ENCODE data around the gene DRAM1.

The DRAM1 gene

GRCh38 chr12:101939856-101940265 is 62.5 kb downstream of the DRAM1 start:
- peak in 1 of 2 donors; percentile 2 for DNase-seq (ENCODE audit: low read depth in 1 of 2, low spot score in 1 of 2)

DNA sequence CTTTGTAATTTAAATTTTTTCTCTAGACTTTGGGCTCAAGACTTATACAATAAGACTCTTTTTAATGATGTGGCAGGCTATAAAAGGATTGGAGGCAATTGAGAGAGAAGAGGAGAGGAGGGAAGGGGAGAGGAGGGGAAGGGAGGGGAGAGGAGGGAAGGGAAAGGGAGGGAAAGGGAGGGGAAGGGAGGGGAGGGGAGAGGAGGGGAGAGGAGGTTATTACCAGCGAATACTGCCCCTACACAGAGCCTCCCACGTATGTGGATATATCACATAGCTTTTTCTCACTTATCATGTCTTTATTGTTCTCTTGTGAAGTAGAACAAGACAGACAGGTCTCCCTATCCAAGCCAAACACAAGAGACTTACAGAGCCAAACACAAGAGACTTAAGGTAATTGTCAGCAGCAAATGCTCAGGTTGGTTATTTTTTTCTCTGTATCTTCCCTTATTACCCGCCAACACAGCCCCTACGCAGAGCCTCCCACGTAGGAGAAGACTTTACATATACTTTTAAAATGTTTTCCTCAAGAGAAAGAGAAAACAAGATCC is 63.1 kb downstream of the DRAM1 start:
- DNase-seq (ENCODE audit: low read depth in 1 of 2, low spot score in 1 of 2) = no peak

DNA sequence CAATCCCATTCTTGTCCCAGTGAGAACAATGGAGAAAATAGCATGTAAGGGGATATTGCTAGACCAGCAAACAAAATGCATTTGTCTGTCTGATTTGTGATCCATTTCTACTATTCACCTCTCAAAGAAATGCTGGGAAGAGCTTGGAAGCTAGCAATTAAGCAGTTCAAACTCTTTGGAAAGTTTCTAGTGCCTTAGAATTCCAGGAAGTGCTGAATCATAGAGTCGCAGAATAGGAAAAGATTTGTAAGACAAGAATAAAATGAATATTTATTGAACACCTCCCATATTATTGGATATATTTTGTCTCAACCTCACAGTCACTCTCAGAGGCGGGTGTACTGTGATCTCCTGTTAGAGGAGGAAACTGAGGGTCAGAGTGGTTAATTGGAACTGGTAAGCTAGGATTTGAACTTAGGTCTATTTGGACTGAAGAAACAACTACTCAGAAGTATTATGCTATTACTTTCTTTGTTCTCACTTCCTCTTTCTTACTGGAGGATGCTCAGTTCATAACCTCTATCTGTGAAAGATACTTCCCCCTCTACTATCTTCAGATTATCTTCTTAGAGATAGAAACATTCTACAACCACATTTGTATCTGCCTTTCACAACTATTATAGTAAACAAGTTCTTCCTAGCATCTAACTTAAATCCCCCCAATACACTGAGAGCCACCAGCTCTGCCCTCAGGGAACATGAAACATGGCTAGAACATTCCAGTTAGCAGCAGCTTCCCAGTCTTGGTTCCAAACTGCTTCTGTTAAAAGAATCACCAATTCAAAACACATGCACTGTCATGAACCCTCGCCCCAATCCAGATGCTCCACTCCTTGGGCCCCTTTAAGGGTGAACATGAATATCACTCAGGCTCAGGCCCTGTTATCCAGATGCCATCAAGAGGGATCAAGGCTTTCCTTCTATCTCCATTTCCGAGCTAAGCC is 64.2 kb downstream of the DRAM1 start:
- no peak for DNase-seq (ENCODE audit: low read depth in 1 of 2, low spot score in 1 of 2)

DNA sequence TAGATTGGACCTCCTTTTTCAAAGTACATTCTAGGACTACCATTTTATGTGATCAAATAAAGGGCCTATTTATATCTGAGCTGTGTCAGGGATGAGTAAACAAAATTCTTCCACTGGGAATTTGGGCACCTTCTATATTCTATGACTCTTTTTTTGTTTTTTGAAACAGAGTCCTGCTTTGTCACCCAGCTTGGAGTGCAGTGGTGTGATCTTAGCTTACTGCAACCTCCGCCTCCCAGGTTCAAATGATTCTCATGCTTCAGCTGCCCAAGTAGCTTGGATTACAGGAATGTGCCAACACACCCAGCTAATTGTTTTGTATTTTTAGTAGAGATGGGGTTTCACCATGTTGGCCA is 64.8 kb downstream of the DRAM1 start:
- no peak for DNase-seq (ENCODE audit: low read depth in 1 of 2, low spot score in 1 of 2)

DNA sequence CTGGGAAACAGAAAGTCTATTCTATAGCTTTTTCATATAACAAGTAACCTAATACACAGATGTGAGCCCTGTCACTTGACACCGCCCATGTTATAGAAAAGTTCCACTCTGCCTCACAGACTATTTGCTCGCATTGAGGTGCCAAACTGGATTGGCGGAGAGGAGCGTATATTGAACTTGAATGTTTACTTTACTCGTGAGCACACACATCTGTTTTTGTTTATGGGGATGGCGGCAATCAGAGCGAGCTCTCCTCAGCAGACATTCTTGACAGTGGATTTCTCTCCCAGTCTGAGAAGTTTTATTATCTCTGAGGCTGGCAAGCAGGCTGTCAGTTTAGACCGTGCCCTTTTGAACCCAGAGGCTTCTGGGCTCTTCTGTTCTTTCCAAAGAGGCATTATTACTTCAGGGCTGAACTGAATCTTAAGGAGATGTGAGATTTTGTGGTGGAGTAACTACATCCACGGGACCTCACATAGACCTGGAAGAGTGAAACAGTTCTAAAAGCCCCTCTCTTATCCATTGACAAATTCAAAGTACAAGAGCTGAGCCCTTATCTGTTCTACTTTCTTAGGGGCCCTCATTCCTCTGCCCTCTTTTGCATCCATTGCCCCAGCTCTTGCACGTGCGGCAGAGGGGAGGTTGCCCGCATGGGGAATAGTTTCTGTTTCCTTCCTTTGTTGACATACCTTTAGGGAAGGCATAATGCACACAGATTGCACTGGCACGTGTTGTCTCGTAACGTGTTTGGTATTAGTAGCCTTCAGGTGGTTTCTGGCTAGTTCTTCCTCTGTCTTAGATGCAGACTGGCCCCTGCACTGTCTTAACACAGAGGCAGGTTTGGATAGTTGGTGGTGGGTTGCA is 68.2 kb downstream of the DRAM1 start:
- no peak for DNase-seq (ENCODE audit: low read depth in 1 of 2, low spot score in 1 of 2)

DNA sequence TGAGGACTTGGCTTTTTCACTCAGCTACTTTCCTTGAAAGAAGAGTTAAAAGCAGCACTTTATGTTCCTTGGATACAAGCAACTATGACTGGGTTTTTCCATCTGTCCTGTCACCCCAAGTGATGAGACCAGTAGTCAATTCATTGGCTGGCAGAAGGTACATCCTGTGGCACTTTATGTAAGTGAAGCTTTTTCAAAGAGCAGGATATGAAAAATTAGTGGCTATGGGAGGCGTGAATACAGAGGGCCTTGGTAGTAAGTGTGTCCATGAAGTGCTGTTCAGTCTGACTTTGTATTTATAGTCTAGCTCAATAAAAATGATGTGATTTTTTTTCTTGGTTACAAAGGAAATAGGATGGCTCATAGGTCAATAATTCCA is 68.8 kb downstream of the DRAM1 start:
- DNase-seq (ENCODE audit: low read depth in 1 of 2, low spot score in 1 of 2) = no peak

DNA sequence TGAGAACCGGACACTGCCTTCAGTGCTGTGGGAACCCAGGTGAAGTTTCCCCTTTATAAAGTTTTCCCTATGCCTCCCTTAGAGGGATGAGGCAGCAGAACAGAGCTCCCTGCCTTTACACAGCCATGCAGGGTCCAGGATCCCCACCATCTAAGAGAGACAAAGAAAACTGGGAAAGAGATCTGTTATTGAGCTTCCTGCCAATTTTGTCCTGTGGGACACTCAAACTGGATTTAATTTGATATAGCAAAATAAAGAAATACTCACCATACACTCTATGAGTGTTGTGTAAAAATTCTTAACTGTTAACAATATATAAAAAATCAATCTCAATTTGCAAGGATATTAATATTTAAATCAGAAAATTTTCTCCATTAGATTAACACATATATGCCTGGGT is 69.9 kb downstream of the DRAM1 start:
- no peak for DNase-seq (ENCODE audit: low read depth in 1 of 2, low spot score in 1 of 2)

- no peak for DNase-seq (ENCODE audit: low read depth in 1 of 2, low spot score in 1 of 2)
Observed at GRCh38 chr12:101948365-101948764, 71.0 kb downstream of the DRAM1 start.

GRCh38 chr12:101951002-101951670 is 73.8 kb downstream of the DRAM1 start:
- no peak for DNase-seq (ENCODE audit: low read depth in 1 of 2, low spot score in 1 of 2)

GRCh38 chr12:101954113-101954512 is 76.7 kb downstream of the DRAM1 start:
- DNase-seq (ENCODE audit: low read depth in 1 of 2, low spot score in 1 of 2) = no peak

GRCh38 chr12:101954676-101955075 is 77.3 kb downstream of the DRAM1 start:
- DNase-seq (ENCODE audit: low read depth in 1 of 2, low spot score in 1 of 2) = no peak

GRCh38 chr12:101957252-101957959 is 80.0 kb downstream of the DRAM1 start:
- no peak for DNase-seq (ENCODE audit: low read depth in 1 of 2, low spot score in 1 of 2)

- DNase-seq (ENCODE audit: low read depth in 1 of 2, low spot score in 1 of 2) = no peak
Observed at GRCh38 chr12:101959607-101960006, 82.2 kb downstream of the DRAM1 start.

DNA sequence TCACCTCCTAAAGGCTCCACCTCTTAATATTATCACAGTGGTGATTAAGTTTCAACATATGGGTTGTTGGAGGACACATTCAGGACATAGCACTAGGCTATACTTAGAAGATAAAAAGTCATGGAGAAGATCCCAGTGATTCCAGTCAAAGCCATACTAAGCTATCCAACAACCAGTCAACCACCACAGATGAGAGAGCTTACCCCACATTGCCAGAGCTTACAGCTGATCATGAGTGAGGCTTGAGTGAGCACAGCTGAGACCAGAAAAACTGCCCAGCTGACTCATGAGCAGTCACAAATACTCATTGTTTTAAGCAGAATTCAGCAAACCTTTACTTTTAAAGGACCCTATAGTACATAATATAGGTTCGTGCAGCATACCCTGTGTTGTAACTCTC is 85.1 kb downstream of the DRAM1 start:
- DNase-seq (ENCODE audit: low read depth in 1 of 2, low spot score in 1 of 2) = no peak

DNA sequence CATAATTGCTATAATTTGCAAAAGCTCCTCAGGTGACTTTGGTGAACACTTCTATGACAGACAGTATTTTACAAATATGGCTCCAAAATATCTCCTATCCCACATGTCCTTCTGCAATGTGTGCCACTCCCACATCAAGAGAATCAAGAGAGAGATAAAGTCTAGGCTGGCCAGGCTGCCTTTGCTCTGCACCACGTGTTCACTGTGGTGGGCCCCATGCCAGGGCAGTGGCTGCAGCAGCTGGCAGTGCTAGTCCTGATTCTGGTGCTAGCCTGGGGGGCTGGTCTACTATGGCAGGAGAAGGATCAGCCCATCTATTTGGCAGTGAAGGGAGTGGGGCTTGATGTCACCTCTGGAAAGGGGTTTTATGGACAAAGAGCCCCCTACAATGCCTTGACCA is 86.3 kb downstream of the DRAM1 start:
- no peak for DNase-seq (ENCODE audit: low read depth in 1 of 2, low spot score in 1 of 2)

DNA sequence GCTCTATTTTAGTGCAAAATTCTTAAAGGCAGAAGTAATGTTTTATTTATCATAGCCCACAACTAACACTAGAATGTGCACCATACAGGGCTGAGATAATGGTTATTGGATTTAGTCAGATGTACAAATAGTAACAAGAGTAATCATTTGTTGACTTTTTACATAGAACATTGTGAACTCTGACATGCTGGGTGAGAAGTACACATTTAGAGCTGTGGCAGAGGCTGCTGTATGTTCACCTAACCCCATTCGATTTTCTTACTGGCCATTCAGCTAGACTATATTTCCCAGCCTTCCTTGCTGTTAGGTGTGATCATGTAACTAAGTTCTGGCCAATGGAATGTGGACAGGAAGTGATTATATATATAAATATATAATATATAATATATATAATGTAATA is 89.1 kb downstream of the DRAM1 start:
- DNase-seq (ENCODE audit: low read depth in 1 of 2, low spot score in 1 of 2) = no peak

DNA sequence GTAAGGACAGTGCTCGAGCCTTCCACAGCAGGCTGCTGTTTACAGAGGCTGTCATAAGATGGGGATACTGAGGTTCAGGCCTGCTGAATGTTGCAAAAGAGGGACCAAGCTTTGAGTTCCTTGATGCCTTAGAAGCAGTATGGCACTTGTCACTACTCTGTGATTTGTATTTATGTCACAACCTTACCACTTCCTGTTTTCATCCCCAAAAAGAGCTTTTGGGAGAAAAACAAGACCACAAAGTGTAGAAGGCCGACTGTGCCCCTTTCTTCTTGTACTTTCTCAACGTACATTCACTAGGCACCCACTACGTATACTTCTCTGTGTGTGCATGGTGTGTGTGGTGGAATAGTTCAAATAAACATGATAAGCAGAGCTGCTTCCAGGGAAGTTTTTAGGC is 90.1 kb downstream of the DRAM1 start:
- DNase-seq (ENCODE audit: low read depth in 1 of 2, low spot score in 1 of 2) = no peak

DNA sequence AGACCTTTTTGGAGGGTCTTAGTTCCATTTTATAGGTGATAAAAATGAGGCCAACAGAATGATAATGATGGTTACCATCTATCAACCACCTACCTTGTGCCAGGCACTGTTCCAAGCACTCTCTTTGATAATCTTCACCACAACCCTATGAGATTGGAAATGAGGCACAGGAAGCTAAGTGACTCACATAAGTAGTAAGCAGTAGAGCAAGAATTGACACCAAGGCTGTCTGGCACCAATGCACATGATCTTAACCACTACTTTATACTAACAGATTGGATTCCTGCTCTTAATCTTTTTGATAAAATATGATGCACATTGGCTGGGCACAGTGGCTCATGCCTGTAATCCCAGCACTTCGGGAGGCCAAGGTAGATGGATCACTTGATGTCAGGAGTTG is 91.4 kb downstream of the DRAM1 start:
- no peak for DNase-seq (ENCODE audit: low read depth in 1 of 2, low spot score in 1 of 2)

All from activated T-helper 1 cell treated with anti-CD3 and anti-CD28 coated beads, Interleukin-2, amount 50 U/mL, for 16 hours (primary cell).